Caki2 (cell line): ENCODE results near the gene TMEM131. TPM values are rescaled to one million over a fixed set of nuclear protein-coding genes. Genes with fewer than 3 reads are reported as not detected.
A peak's percentile ranks its signal among the peaks of the same experiment; 100 is the strongest.

Experiments used
- DNase-seq: peaks from one replicate; pipeline ENCODE4 v3.0.0-alpha.2; 2015; ENCODE audit warnings: low read depth
- in situ Hi-C: cut with HindIII; loops from 2 replicates; pipeline ENCODE4 v1.10.0; 2016; ENCODE audit warnings: low sequenced_read_pairs, low pct_unique_long_range_greater_than_20kb, mixed read lengths
- total RNA-seq: library from RNA; depleted of rRNA; stranded (reverse); fragments of >200 nt; shearing (Covaris generic); gene quantifications from 2 replicates; pipeline ENCODE4 v1.2.3, GENCODE V29; 2014; ENCODE audit warnings: low replicate concordance

The TMEM131 gene
- total RNA-seq, 1 experiment from 2014 or later: 11.0 TPM

GRCh38 chr2:97764559-97765263 is 231.0 kb downstream of the TMEM131 start:
- in situ Hi-C loops: no loop called here
- DNase-seq: no peak

DNA sequence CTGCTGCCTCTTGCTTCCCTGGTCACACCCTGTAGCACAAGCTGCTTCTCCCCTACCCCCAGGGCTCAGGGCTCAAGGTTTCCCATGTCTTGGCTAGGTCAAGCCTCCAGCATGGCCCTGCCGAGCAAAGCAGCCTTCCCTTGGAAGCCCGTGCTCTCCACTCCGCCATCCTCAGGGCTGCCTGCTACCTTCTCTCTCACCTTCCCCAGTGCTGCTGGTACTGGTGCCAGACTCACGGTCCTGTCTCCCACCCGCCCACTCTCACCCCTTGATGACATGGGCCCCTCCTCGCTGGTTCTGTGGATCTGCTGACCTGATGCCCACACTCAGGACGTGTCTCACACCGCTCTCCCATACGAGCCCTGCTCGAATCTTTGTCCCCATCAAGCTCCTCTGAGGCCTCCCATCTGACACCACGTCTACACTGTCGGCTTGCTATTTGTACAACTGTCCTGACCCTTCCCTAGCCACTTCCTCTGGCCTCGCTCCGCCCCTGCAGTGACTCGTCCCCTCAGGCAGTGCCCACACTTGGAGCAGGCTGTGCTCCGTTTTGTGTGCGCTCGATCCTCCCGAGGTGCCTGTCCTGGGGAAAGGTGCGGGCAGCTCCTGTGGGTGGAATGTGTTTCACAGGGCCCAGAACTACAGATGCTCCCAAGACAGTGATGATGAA is 232.4 kb downstream of the TMEM131 start:
- DNase-seq: no peak
- in situ Hi-C loops: no loop called here

DNA sequence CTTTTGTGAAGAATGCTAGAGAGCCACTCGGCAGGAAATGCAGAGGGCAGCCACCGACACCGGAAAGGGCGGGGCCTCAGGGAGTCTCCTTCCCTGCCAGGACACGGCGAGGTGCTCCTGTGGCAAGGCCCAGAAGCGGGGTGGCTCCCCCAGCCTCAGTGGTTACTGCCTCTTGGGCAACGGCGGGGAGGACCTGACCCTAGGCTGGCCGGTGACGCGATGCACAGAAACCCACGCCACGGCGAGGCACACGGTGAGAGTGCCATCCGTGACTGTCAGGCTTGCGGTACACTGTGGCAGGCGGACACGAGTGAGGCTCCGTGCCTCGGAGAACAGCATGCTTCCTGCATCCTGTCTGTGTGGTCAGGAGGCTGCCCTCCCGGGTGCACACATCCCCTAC is 234.6 kb downstream of the TMEM131 start:
- DNase-seq: no peak
- in situ Hi-C loops: no loop called here

DNA sequence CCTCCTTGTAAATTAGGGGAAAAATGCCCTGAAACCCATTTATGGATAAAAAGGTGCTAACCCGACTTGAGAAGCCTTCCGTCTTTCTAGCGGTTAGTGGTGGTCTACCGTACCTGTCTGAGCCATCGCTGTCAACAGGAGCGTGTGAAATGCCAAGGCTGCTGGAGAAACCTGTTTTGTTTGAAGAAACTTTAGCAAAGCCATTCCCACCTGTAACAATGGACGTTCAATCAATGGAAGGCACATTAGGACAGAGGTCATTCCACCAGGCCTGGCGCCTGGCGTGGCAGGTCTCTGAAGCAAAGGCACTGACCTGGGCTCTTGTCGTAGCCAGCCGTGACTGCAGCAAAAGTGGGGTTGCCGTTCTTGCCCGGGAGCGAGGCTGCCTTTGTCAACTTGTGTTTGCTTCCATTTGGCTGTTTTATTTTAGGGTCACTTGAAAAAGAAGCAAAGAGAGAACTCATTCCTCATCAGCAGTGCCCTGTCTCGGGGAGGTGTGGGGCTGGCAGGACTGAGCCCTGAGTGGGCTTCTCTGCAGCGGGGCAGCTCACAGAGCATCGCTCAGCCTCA is 235.2 kb downstream of the TMEM131 start:
- in situ Hi-C loops: no loop called here
- no peak for DNase-seq

DNA sequence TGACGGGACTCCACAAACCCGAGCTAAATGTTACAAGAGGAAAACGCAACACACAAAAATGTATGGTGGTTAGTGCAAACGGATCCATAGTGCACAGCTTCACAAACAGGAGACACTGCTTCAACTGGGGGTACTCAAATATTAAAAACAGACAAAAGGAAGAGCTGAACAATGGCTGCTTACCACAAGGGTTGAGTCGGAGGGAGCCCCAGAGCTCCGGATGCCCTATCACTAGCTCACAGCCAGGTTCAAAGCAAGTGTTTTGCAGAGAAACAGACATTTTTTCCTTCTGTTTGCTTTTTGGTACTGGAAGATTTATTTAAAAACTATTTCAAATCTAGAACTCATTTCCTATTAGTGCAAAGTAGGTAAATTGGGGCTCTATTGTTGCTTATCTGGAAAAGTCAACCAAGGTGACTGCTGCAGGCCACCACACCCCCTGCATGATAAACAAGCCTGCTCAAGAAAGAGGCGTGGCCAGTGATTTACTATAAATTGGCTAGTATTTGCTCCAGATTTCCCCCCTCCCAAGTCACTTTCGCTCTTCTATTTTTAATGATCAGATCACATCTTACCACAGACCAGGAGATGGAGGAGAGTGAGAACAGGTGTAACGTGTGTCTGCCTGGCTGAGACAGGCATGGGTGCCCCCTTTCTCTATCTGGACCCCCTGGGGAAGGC is 235.9 kb downstream of the TMEM131 start:
- in situ Hi-C loops: no loop called here
- DNase-seq: no peak

DNA sequence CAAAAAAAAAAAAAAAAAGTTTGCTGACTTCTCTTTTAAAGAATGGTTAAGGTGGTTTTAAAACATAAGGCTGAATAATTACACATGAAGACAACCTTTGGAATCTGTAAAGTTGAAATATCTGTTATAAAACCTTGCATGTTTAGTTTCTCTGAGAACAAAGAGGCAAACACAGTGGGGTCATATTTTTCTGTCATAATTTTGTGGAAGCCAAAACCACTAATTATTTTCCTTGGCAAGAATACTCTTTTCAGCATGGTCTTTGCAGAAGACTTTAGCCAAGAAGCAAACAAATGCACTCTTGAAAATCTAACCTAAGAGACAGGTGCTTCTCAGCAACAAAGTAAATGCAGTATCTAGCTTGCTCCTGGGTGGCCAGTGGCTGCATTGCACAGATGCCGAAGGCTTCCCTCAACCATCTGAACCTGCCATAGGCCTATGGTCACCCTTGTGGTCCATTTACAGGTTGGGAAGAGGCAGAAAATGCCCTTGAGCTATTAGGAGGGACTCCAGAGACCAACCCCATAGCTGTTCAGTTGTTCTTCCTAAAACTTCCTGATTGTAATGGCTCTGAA is 237.5 kb downstream of the TMEM131 start:
- in situ Hi-C loops: no loop called here
- no peak for DNase-seq

DNA sequence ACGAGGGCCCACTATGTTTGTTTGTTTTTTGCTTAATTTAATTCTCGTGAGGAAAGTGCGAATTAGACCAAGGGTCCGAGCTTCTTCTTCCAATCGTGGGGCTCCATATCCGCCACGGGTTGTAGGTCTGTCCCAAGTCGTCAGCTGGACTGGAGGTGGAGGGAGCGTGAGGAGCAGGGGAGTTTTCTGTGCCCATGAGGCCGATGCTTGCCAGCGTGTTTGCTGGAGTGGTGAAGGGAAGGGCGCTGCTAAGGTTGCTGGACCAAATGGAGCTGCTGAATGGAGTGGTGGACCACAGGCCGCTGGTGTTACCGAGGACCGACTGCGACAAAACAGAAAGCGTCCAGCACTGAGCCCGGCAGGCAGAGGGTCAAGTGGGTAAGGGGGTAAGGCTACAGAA is 238.7 kb downstream of the TMEM131 start:
- DNase-seq: no peak
- in situ Hi-C loops: no loop called here

DNA sequence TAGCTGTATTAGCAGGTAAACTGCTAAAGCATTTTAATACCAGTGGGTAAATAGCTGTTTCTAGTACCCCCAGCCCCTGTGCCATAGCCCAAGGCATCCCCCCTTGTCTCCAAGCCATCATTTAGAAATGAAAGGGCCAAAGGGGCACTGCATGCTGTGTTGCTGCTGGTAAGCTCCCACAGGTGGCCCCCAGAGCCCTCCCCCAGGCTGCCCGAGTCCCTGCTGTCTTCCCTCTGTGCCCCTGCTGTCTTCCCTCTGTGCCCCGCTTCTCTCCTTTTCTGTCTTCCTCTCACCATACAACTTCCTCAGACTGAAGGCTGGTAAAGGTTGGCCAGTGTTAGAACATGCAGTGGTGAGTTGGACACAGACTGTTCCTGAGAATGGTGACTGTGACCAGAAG is 240.3 kb downstream of the TMEM131 start:
- in situ Hi-C loops: no loop called here
- no peak for DNase-seq

- no peak for DNase-seq
- in situ Hi-C loops: no loop called here
Measured at GRCh38 chr2:97754690-97755346, 240.9 kb downstream of the TMEM131 start.

DNA sequence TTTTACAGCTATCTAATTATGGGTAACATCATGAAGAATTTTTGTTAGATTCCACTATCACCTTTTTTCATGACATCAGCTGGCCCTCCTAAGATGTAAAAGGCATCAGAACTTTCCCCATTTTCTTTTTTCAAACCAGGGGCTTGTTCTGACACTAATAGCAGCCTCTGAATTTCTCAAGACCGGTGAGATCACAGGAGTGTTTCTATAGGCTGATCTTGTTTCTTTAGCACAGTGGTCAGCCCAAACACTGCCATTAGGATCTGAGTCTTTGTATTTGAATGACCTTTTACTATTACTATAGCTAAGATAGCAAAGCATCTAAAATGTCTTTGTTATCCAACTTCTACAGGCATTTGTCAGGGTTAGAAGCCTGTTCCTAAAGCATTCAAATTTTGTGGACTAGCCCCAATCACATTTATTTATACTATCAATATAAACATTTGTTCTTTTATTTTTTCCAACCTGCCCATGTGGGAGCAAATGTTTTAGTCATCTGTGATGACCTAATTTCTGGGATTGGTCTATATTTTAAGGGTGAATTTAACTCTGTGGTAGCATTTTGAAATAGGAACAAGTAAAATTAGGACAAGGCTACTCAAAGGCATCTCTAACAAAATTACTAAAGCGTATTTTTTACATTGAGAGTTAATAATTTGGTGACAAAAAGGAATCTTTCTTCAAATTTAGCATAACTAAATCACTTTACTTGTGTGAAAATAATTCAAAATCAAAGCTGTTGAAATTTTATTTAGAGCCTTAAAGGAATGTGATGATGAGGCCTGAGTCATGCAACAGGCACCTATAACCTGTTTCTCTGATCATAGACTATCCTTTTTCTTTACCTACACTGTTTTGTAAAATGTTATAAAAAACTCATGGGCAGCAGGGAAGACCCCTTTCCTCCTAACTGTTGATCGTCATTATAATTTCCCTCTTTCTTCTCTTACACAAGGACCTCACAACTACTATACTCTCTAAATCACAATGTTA is 243.1 kb downstream of the TMEM131 start:
- no peak for DNase-seq
- in situ Hi-C loops: no loop called here

GRCh38 chr2:97751752-97752151 is 244.0 kb downstream of the TMEM131 start:
- DNase-seq: peak; percentile 47
- in situ Hi-C loops: no loop called here

DNA sequence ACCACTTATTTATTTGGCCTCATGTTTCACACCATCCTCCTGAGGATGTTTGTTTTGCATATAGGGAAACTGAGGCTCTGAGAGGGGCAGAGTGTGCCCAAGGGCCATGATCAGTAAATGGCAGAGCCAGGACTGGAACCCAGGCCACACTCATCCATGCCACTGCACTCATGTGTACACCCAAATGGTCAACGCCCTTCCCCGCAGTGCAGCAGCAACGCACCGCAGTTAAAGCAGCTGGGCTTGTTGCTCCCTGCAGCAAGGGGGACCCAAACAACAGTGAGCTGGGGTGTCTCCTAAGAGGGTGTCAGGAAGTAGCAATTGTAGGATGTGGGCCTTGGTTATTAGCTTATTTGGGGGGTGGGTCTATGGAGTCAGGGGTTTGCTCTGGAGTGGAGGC is 245.7 kb downstream of the TMEM131 start:
- in situ Hi-C loops: no loop called here

DNA sequence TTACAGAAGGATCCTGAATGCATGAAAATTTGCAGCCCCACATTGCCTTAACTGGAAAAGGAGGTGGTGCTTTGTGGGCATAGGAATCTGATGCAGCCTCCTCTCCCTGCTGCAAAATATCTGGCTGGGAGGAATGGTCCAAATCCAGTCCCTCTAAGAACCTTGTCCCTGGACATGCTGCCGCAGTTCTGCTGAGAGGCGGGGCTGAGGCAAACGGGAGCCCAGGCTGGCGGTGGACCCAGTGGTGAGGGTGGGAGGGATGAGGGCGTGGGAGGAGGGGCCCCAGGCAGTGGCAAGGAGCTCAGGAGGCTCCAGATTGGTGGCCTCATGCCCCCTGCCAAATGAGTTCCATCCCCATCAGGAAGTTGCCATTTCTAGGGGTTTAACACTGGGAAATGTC is 246.2 kb downstream of the TMEM131 start:
- in situ Hi-C loops: no loop called here
- DNase-seq: no peak

More for the DNA sequence above, 245.7 kb downstream of the TMEM131 start:
- no peak for DNase-seq

DNA sequence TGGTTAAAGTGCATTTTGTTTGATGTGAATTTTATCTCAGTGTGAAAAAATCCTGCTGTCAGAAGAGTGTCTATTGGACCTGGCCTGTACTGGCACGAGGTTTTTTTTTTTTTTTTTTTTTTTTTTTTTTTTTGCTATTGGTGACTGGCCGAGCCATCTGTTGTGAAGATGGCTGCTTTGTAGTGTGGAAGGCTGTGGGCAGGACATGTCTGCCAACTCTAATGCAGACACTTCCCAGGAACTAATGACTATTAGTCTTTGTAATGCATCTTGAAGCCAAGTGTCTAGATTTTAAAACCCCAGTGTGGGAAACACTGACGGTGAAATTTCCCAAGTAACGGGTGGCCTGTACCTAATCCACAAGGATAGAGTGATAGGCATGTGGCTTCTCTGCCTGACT is 248.0 kb downstream of the TMEM131 start:
- in situ Hi-C loops: no loop called here
- DNase-seq: no peak

DNA sequence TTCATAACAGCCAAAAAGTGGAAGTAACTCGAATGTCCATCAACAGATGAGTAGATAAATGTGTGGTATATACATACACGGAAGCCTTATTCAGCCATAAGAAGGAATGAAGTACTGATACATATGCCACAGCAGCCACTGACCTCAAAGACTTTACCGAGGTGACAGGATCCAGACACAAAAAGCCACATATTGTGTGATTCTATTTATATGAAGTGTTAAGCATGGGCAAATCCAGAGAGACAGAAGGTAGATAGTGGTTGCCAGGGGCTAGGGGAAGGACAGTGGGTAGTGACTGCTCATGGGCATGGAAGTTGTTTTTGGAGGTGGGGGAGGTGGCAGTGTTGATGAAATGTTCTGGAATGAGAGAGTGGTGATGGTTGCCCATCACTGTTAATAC is 248.5 kb downstream of the TMEM131 start:
- DNase-seq: no peak
- in situ Hi-C loops: no loop called here

DNA sequence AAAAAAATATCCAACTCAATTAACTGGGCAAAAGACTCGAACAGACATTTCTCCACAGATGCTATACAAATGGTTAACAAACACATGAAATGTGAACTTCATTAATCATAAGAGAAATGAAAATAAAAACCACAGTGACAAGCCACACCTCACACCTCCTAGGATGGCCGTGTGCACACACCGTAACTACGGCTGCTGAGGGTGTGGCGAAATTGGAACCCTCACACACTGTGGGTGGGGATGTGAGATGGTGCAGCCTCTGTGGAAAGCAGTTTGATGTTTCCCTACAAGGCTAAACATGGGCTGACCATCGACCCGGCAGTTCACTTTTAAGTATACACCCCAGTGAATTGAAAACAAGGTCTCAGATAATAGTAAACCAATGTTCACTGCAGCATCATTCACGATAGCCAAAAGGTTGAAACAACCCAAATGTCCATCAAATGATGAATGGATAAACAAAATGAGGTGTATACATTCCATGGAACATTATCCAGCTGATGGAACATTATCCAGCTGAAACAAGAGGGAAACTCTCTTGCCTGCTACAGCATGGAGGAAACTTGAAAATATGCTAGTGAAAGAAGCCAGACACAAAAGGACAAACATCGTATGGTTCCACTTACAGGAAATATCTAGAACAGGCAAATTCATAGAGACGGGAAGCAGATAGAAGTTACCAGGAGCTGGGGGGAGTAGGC is 250.1 kb downstream of the TMEM131 start:
- DNase-seq: peak; percentile 78
- in situ Hi-C loops: no loop called here

DNA sequence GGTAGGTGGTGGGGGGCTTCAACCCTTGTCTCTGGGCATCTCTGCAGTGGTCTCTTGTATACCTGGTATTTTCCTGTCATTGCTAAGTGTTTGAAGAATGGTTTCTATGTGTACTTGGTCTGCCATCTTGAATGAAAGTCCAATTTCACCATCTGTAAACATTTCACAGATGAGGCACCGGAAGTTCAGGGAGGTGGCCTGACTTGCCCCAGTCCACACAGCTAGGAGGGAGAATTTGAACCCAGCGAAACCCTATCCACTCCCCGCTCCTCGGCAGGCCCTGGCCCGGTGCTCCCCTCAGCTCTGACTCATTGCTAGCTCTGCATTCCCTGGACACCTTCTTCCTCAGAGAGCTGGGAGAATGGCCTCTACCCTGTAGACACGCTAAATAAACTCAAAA is 251.8 kb downstream of the TMEM131 start:
- in situ Hi-C loops: no loop called here
- DNase-seq: no peak
